Glomerular visceral epithelial cell (primary cell): ENCODE data around the gene SMARCA2.
A peak's percentile ranks its signal among the peaks of the same experiment; 100 is the strongest.

Source experiments
- DNase-seq: peaks from one replicate; pipeline ENCODE4 v3.0.0-alpha.2; 2016; ENCODE audit errors: extremely low spot score

The SMARCA2 gene

GRCh38 chr9:2014696-2015580 is at the start of gene SMARCA2:
Gene SMARCA2 (plus strand): TSS chr9:2015347. CDS start chr9:2029023, 13,676 bp downstream.
- peak; percentile 97 for DNase-seq

- no peak for DNase-seq
Measured at GRCh38 chr9:1966725-1967366, 48.3 kb upstream of the SMARCA2 start.

GRCh38 chr9:1969160-1969559 is 46.0 kb upstream of the SMARCA2 start:
- no peak for DNase-seq

GRCh38 chr9:1969898-1970297 is 45.2 kb upstream of the SMARCA2 start:
- DNase-seq, result no peak

- no peak for DNase-seq
Measured at GRCh38 chr9:1972672-1973071, 42.5 kb upstream of the SMARCA2 start.

- DNase-seq, result no peak
Measured at GRCh38 chr9:1977026-1977425, 38.1 kb upstream of the SMARCA2 start.

GRCh38 chr9:1978941-1979340 is 36.2 kb upstream of the SMARCA2 start:
- peak; percentile 2 for DNase-seq

GRCh38 chr9:1979741-1980367 is 35.3 kb upstream of the SMARCA2 start:
- peak; percentile 60 for DNase-seq

- no peak for DNase-seq
Measured at GRCh38 chr9:1980387-1980786, 34.8 kb upstream of the SMARCA2 start.

- DNase-seq, result no peak
Measured at GRCh38 chr9:1982074-1982473, 33.1 kb upstream of the SMARCA2 start.

- DNase-seq, result no peak
Measured at GRCh38 chr9:1986341-1986740, 28.8 kb upstream of the SMARCA2 start.

- no peak for DNase-seq
Measured at GRCh38 chr9:1989500-1989899, 25.6 kb upstream of the SMARCA2 start.

- DNase-seq, result no peak
Measured at GRCh38 chr9:1994180-1994579, 21.0 kb upstream of the SMARCA2 start.

- no peak for DNase-seq
Measured at GRCh38 chr9:1995084-1995483, 20.1 kb upstream of the SMARCA2 start.

- no peak for DNase-seq
Measured at GRCh38 chr9:1996156-1996555, 19.0 kb upstream of the SMARCA2 start.

GRCh38 chr9:1997646-1998045 is 17.5 kb upstream of the SMARCA2 start:
- no peak for DNase-seq

GRCh38 chr9:1998111-1998510 is 17.0 kb upstream of the SMARCA2 start:
- no peak for DNase-seq

- DNase-seq, result no peak
Measured at GRCh38 chr9:2000314-2000713, 14.8 kb upstream of the SMARCA2 start.

- DNase-seq, result no peak
Measured at GRCh38 chr9:2008372-2008771, 6.8 kb upstream of the SMARCA2 start.

- DNase-seq, result no peak
Measured at GRCh38 chr9:2012347-2012746, 2.8 kb upstream of the SMARCA2 start.

GRCh38 chr9:2013743-2014475 is 1.2 kb upstream of the SMARCA2 start:
- no peak for DNase-seq
